Endothelial cell (in vitro differentiated cells): ENCODE results near the gene CYSRT1. TPM values are rescaled to one million over a fixed set of nuclear protein-coding genes. Genes with fewer than 3 reads are reported as not detected.

Source experiments
- DNase-seq: peaks from one replicate; pipeline ENCODE4 v3.0.0; 2021; ENCODE audit warnings: low spot score
- H3K27ac Mint-ChIP-seq: one replicate; pipeline ENCODE4 v1.8.0; 2021; ENCODE audit warnings: mixed read lengths, inconsistent platforms; ENCODE audit not compliant: unreplicated experiment
- H3K27me3 Mint-ChIP-seq: one replicate; pipeline ENCODE4 v1.8.0; 2021; ENCODE audit warnings: mild to moderate bottlenecking, moderate library complexity, mixed read lengths, inconsistent platforms; ENCODE audit not compliant: unreplicated experiment
- H3K36me3 Mint-ChIP-seq: one replicate; pipeline ENCODE4 v1.8.0; 2021; ENCODE audit warnings: mild to moderate bottlenecking, low read depth, mixed read lengths, inconsistent platforms; ENCODE audit not compliant: unreplicated experiment
- H3K4me1 Mint-ChIP-seq: one replicate; pipeline ENCODE4 v1.8.0; 2021; ENCODE audit warnings: mild to moderate bottlenecking, mixed read lengths, inconsistent platforms; ENCODE audit not compliant: unreplicated experiment
- H3K4me3 Mint-ChIP-seq: one replicate; pipeline ENCODE4 v1.8.0; 2021; ENCODE audit warnings: mild to moderate bottlenecking, mixed read lengths, inconsistent platforms; ENCODE audit not compliant: unreplicated experiment
- H3K9me3 Mint-ChIP-seq: one replicate; pipeline ENCODE4 v1.8.0; 2021; ENCODE audit warnings: mixed read lengths, inconsistent platforms; ENCODE audit not compliant: unreplicated experiment
- total RNA-seq: library from RNA; stranded (reverse); fragmentation: NEBNext Ultra II Directional; extraction: Animal tissue kit (Norgen Biotek cat#: 25700); gene quantifications from one replicate; pipeline ENCODE4 v1.2.1, GENCODE V29; 2021; ENCODE audit not compliant: unreplicated experiment
- TF ChIP-seq, protein P1 (sequence below): fragments of 200-600 bp; sonication (generic); IDR thresholded peaks from one replicate; pipeline ENCODE4 v1.5.0; 2021; ENCODE audit warnings: antibody characterized with exemption; ENCODE audit not compliant: unreplicated experiment

Gene CYSRT1
- total RNA-seq, 1 donor from 2014 or later = 1.4 TPM

- Mint-ChIP-seq H3K9me3 (no peaks in the 10 kb centered on the region), H3K36me3 (peaks cover 7% of the 10 kb centered on the region)
Measured at GRCh38 chr9:137187386-137187785, 37.6 kb upstream of the CYSRT1 start.

GRCh38 chr9:137188086-137188489, 36.9 kb upstream of the CYSRT1 start:
- no peak for DNase-seq
- Mint-ChIP-seq H3K4me1 (peaks cover 11% of the 10 kb centered on the region), H3K36me3 (peaks cover 7% of the 10 kb centered on the region), H3K4me3 (peak overlapping the region; percentile 94), H3K27ac (no peak overlapping the region), H3K27me3 (peaks cover 9% of the 10 kb centered on the region), H3K9me3 (no peaks in the 10 kb centered on the region)
- TF ChIP-seq, protein P1, sequence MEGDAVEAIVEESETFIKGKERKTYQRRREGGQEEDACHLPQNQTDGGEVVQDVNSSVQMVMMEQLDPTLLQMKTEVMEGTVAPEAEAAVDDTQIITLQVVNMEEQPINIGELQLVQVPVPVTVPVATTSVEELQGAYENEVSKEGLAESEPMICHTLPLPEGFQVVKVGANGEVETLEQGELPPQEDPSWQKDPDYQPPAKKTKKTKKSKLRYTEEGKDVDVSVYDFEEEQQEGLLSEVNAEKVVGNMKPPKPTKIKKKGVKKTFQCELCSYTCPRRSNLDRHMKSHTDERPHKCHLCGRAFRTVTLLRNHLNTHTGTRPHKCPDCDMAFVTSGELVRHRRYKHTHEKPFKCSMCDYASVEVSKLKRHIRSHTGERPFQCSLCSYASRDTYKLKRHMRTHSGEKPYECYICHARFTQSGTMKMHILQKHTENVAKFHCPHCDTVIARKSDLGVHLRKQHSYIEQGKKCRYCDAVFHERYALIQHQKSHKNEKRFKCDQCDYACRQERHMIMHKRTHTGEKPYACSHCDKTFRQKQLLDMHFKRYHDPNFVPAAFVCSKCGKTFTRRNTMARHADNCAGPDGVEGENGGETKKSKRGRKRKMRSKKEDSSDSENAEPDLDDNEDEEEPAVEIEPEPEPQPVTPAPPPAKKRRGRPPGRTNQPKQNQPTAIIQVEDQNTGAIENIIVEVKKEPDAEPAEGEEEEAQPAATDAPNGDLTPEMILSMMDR = no peak

More at GRCh38 chr9:137187386-137187785, 37.6 kb upstream of the CYSRT1 start:
- peak overlapping the region; percentile 30 for H3K27ac Mint-ChIP-seq
- peaks cover 8% of the 10 kb centered on the region for H3K27me3 Mint-ChIP-seq
- peak overlapping the region; percentile 94 for H3K4me3 Mint-ChIP-seq
- peaks cover 11% of the 10 kb centered on the region for H3K4me1 Mint-ChIP-seq
- TF ChIP-seq, protein P1 = no peak
- no peak for DNase-seq

- H3K27me3 Mint-ChIP-seq = peaks cover 9% of the 10 kb centered on the region
- TF ChIP-seq, protein P1 = no peak
- peak within 1 kb of the TSS; percentile 96 for H3K4me3 Mint-ChIP-seq
- no peaks in the 10 kb centered on the region for H3K9me3 Mint-ChIP-seq
- DNase-seq = peak; percentile 95
- H3K27ac Mint-ChIP-seq = peak within 1 kb of the TSS; percentile 57
- peaks cover 7% of the 10 kb centered on the region for H3K36me3 Mint-ChIP-seq
- H3K4me1 Mint-ChIP-seq = peaks cover 11% of the 10 kb centered on the region
Measured at GRCh38 chr9:137188490-137189296, 36.3 kb upstream of the CYSRT1 start, which contains the start of the genes ANAPC2 and SSNA1. Gene ANAPC2 (minus strand): TSS chr9:137188560. CDS start chr9:137188532, 28 bp downstream. Gene SSNA1 (plus strand): TSS chr9:137188676. CDS start chr9:137188727, 51 bp downstream.

- Mint-ChIP-seq H3K27ac (peak overlapping the region; percentile 57), H3K36me3 (peaks cover under 1% of the 10 kb centered on the region), H3K4me1 (peaks cover 11% of the 10 kb centered on the region), H3K9me3 (no peaks in the 10 kb centered on the region), H3K27me3 (peaks cover 9% of the 10 kb centered on the region), H3K4me3 (peak overlapping the region; percentile 96)
- TF ChIP-seq, protein P1 = no peak
- no peak for DNase-seq
Measured at GRCh38 chr9:137189297-137190295, 35.4 kb upstream of the CYSRT1 start.
